ENCODE data around the gene HOXA7. TPM values are rescaled to one million over a fixed set of nuclear protein-coding genes. Genes with fewer than 3 reads are reported as not detected.

The HOXA7 gene
- 0.32 and 0.83 TPM in 2 replicates for total RNA-seq
- 1.0 TPM in 1 of 2 replicates, not detected in the other for polyA plus RNA-seq

DNA sequence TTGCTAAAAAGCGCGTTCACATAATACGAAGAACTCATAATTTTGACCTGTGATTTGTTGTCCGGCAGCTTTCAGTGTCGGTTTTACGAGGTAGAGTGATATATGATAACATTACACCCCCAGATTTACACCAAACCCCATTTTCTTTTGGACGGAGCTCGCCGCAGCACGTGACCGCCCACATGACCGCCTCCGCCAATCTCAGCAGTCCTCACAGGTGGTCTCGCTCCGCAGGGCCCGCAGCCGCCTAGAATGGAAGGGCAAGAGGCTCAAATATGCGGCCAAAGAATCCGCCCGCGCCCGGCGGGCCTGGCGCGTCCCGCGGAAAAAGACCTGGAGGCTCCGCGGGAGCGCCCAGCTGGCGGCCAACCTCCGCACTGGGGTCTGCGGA lies at the start of gene HOXA7:
Gene HOXA7, minus strand, starts transcription at position 168 of the 391 bp plus-strand sequence. Its CDS starts 130 bp downstream, at position 38.
- Histone ChIP-seq H3K9me2 (replicated peaks; ENCODE audit: insufficient read depth) (no peaks in the 10 kb centered on the region), H3K79me2 (no peaks in the 10 kb centered on the region), H3K36me3 (replicated peaks; ENCODE audit: insufficient read depth, low read depth) (no peaks in the 10 kb centered on the region), H3K4me2 (peak within 1 kb of the TSS; percentile 79), H4K20me1 (ENCODE audit: insufficient read depth, poor library complexity, severe bottlenecking) (no peaks in the 10 kb centered on the region), H2AFZ (peak within 1 kb of the TSS; percentile 76), H3K27ac (no peak within 1 kb of the TSS), H3K27me3 (peaks cover 91% of the 10 kb centered on the region), H3K4me3 (peak within 1 kb of the TSS; percentile 48), H3K4me1 (ENCODE audit: insufficient read depth) (peaks cover 19% of the 10 kb centered on the region), H3K9me3 (ENCODE audit: low read depth) (no peaks in the 10 kb centered on the region)
- DNase-seq (ENCODE audit: low spot score): no peak
- WGBS (ENCODE audit: low lambda C conversion rate, missing lambda C conversion rate): 9% methylated on average over 23 of the region's 33 CpGs
- TF ChIP-seq, protein P1, sequence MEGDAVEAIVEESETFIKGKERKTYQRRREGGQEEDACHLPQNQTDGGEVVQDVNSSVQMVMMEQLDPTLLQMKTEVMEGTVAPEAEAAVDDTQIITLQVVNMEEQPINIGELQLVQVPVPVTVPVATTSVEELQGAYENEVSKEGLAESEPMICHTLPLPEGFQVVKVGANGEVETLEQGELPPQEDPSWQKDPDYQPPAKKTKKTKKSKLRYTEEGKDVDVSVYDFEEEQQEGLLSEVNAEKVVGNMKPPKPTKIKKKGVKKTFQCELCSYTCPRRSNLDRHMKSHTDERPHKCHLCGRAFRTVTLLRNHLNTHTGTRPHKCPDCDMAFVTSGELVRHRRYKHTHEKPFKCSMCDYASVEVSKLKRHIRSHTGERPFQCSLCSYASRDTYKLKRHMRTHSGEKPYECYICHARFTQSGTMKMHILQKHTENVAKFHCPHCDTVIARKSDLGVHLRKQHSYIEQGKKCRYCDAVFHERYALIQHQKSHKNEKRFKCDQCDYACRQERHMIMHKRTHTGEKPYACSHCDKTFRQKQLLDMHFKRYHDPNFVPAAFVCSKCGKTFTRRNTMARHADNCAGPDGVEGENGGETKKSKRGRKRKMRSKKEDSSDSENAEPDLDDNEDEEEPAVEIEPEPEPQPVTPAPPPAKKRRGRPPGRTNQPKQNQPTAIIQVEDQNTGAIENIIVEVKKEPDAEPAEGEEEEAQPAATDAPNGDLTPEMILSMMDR (IDR thresholded peaks at IDR 0.05; ENCODE audit: poor library complexity): no peak
- TF ChIP-seq EZH2phosphoT487 (IDR thresholded peaks at IDR 0.05; ENCODE audit: low read depth, severe bottlenecking, unreplicated experiment) (peak; percentile 87), EZH2 (IDR thresholded peaks at IDR 0.05; ENCODE audit: borderline replicate concordance) (peak; percentile 84)

- Histone ChIP-seq H3K27ac (peak overlapping the region; percentile 82), H3K27me3 (peaks cover 80% of the 10 kb centered on the region), H2AFZ (peak overlapping the region; percentile 38), H3K4me1 (ENCODE audit: insufficient read depth) (peaks cover 4% of the 10 kb centered on the region), H3K9me2 (replicated peaks; ENCODE audit: insufficient read depth) (no peaks in the 10 kb centered on the region), H3K4me2 (peak overlapping the region; percentile 90), H4K20me1 (ENCODE audit: insufficient read depth, poor library complexity, severe bottlenecking) (no peaks in the 10 kb centered on the region), H3K36me3 (replicated peaks; ENCODE audit: insufficient read depth, low read depth) (no peaks in the 10 kb centered on the region), H3K79me2 (peaks cover 67% of the 10 kb centered on the region), H3K4me3 (peak overlapping the region; percentile 18), H3K9me3 (ENCODE audit: low read depth) (no peaks in the 10 kb centered on the region)
- WGBS (ENCODE audit: low lambda C conversion rate, missing lambda C conversion rate): 10% methylated on average over 52 of the region's 52 CpGs
- no peak for DNase-seq (ENCODE audit: low spot score)
- TF ChIP-seq, protein P1 (IDR thresholded peaks at IDR 0.05; ENCODE audit: poor library complexity): no peak
- TF ChIP-seq EZH2 (IDR thresholded peaks at IDR 0.05; ENCODE audit: borderline replicate concordance): peak; percentile 74
Observed at GRCh38 chr7:27205325-27206280, 49.1 kb upstream of the HOXA7 start.

- Histone ChIP-seq H3K4me3 (peak overlapping the region; percentile 18), H3K4me2 (peak overlapping the region; percentile 90), H3K9me3 (ENCODE audit: low read depth) (no peaks in the 10 kb centered on the region), H2AFZ (peak overlapping the region; percentile 38), H4K20me1 (ENCODE audit: insufficient read depth, poor library complexity, severe bottlenecking) (no peaks in the 10 kb centered on the region), H3K4me1 (ENCODE audit: insufficient read depth) (peaks cover 4% of the 10 kb centered on the region), H3K27me3 (peaks cover 85% of the 10 kb centered on the region), H3K79me2 (peaks cover 66% of the 10 kb centered on the region), H3K9me2 (replicated peaks; ENCODE audit: insufficient read depth) (no peaks in the 10 kb centered on the region), H3K36me3 (replicated peaks; ENCODE audit: insufficient read depth, low read depth) (no peaks in the 10 kb centered on the region), H3K27ac (peak overlapping the region; percentile 82)
- no peak for DNase-seq (ENCODE audit: low spot score)
- TF ChIP-seq EZH2 (IDR thresholded peaks at IDR 0.05; ENCODE audit: borderline replicate concordance): no peak
- TF ChIP-seq EZH2phosphoT487 (IDR thresholded peaks at IDR 0.05; ENCODE audit: low read depth, severe bottlenecking, unreplicated experiment): no peak
- 4% methylated on average over 40 of the region's 41 CpGs for WGBS (ENCODE audit: low lambda C conversion rate, missing lambda C conversion rate)
Observed at GRCh38 chr7:27204851-27205322, 48.4 kb upstream of the HOXA7 start.
